Lower lobe of right lung (tissue), 2 donors: ENCODE results near the gene FSIP2. TPM values are rescaled to one million over a fixed set of nuclear protein-coding genes. Genes with fewer than 3 reads are reported as not detected.

Experiments
- ATAC-seq, 2 donors: fragments of 200-7000 bp; cut with Tn5 transposase; one replicate each; pipeline ENCODE4 v1.9.1; 2020 to 2022; ENCODE audit warnings: mild to moderate bottlenecking in 2 of 2, moderate library complexity in 2 of 2
- DNase-seq: peaks from one replicate; pipeline ENCODE4 v3.0.0-alpha.2; 2020
- H3K27ac ChIP-seq: fragments of 200-600 bp; one replicate; pipeline ENCODE4 v1.8.0; 2022
- H3K27me3 ChIP-seq: fragments of 200-600 bp; one replicate; pipeline ENCODE4 v1.8.0; 2022; ENCODE audit warnings: low read depth
- H3K36me3 ChIP-seq: fragments of 200-600 bp; one replicate; pipeline ENCODE4 v1.8.0; 2022; ENCODE audit warnings: mild to moderate bottlenecking
- H3K4me1 ChIP-seq: fragments of 200-600 bp; one replicate; pipeline ENCODE4 v1.8.0; 2022
- H3K4me3 ChIP-seq: fragments of 200-600 bp; one replicate; pipeline ENCODE4 v1.8.0; 2022; ENCODE audit warnings: mild to moderate bottlenecking
- H3K9me3 ChIP-seq: fragments of 200-600 bp; one replicate; pipeline ENCODE4 v1.8.0; 2022
- intact Hi-C: fragments of 100-400 bp; cut with DNase I; formaldehyde crosslinking; loops from one replicate; pipeline ENCODE4 v1.11.0; 2022
- total RNA-seq: library from RNA; stranded (reverse); fragmentation: NEBNext Ultra II Directional; extraction: Animal tissue kit (Norgen Biotek cat#: 25700); gene quantifications from one replicate; pipeline ENCODE4 v1.2.1, GENCODE V29; 2021
- TF ChIP-seq, protein P1 (sequence below): fragments of 200-600 bp; IDR thresholded peaks from one replicate; pipeline ENCODE4 v1.8.0; 2022; ENCODE audit warnings: antibody characterized with exemption, mild to moderate bottlenecking
- donor health status: DM: no; HTN: yes; CAD: no; lungs with severe emphysema.

The FSIP2 gene
- total RNA-seq, 1 donor from 2014 or later: 0.27 TPM

DNA sequence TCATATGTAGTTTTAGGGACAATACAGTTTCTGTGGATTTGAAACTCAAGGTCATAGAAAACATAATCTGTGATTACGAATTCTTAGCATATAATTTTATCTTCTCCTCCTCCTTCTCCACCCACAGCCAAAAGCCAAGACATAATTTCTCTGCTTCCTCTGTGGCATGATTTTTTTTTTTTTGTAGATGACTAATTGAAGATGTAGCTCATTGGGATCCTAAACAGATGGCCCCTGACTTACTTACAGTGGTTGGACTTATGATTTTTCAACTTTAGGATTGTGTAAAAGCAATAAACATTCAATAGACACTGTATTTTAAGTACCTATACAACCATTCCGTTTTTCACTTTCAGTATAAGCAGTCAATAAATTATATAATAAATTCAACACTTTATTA is 42.3 kb downstream of the FSIP2 start:
- TF ChIP-seq, protein P1, sequence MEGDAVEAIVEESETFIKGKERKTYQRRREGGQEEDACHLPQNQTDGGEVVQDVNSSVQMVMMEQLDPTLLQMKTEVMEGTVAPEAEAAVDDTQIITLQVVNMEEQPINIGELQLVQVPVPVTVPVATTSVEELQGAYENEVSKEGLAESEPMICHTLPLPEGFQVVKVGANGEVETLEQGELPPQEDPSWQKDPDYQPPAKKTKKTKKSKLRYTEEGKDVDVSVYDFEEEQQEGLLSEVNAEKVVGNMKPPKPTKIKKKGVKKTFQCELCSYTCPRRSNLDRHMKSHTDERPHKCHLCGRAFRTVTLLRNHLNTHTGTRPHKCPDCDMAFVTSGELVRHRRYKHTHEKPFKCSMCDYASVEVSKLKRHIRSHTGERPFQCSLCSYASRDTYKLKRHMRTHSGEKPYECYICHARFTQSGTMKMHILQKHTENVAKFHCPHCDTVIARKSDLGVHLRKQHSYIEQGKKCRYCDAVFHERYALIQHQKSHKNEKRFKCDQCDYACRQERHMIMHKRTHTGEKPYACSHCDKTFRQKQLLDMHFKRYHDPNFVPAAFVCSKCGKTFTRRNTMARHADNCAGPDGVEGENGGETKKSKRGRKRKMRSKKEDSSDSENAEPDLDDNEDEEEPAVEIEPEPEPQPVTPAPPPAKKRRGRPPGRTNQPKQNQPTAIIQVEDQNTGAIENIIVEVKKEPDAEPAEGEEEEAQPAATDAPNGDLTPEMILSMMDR: no peak
- no peak for ATAC-seq
- Histone ChIP-seq H3K9me3 (no peaks in the 10 kb centered on the region), H3K4me3 (no peak overlapping the region), H3K4me1 (no peaks in the 10 kb centered on the region), H3K36me3 (no peaks in the 10 kb centered on the region), H3K27ac (no peak overlapping the region), H3K27me3 (no peaks in the 10 kb centered on the region)
- intact Hi-C loops: no loop called here
- DNase-seq: no peak

- H3K27me3 ChIP-seq: no peaks in the 10 kb centered on the region
- H3K4me3 ChIP-seq: no peak overlapping the region
- H3K4me1 ChIP-seq: no peaks in the 10 kb centered on the region
- no peak overlapping the region for H3K27ac ChIP-seq
- TF ChIP-seq, protein P1: no peak
- H3K36me3 ChIP-seq: no peaks in the 10 kb centered on the region
- DNase-seq (no peak), ATAC-seq (no peak)
- no peaks in the 10 kb centered on the region for H3K9me3 ChIP-seq
- intact Hi-C loops: no loop called here
These were observed 43.7 kb downstream of the FSIP2 start for GRCh38 chr2:185782223-185782769.

GRCh38 chr2:185785156-185785555 is 46.6 kb downstream of the FSIP2 start:
- DNase-seq: no peak
- no peak for ATAC-seq

DNA sequence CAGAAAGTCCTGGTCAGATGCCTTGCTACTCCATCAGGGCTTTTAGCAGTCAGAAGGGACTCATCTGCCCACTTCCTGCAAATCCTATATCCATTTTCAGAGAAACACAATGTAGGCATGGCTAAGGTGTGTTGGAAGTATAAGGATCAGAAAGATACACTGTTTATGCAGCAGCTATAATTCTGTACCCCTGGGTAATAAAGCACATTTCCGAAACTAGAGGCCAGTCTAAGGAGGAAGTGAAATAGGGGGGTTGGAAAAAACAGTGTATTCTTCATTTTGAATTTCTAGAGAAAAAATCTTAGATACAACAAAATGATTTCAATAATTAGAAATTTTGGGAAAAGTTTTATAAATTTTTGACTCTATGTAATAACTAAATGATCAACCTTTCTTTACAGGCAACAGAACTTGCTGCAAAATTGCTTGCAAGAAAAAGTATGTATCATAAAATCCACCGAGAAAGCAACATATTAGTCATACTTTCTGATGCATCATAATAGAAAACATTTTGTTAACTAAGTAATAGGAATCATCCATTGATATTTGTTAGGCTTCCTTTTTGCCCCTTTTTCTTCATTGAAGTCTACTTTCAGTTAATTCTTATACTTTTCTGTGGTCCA is 47.4 kb downstream of the FSIP2 start:
- TF ChIP-seq, protein P1: no peak
- no peak for DNase-seq
- no peaks in the 10 kb centered on the region for H3K9me3 ChIP-seq
- H3K4me3 ChIP-seq: no peak overlapping the region
- ATAC-seq: no peak
- intact Hi-C loops: no loop called here
- no peaks in the 10 kb centered on the region for H3K27me3 ChIP-seq
- H3K36me3 ChIP-seq: no peaks in the 10 kb centered on the region
- no peak overlapping the region for H3K27ac ChIP-seq
- H3K4me1 ChIP-seq: no peaks in the 10 kb centered on the region

More at GRCh38 chr2:185785156-185785555, 46.6 kb downstream of the FSIP2 start:
- Histone ChIP-seq H3K9me3 (no peaks in the 10 kb centered on the region), H3K27me3 (no peaks in the 10 kb centered on the region), H3K4me3 (no peak overlapping the region), H3K36me3 (no peaks in the 10 kb centered on the region), H3K4me1 (no peaks in the 10 kb centered on the region), H3K27ac (no peak overlapping the region)
- TF ChIP-seq, protein P1: no peak
- intact Hi-C loops: no loop called here

- intact Hi-C loops: no loop called here
- no peak for ATAC-seq
- no peak overlapping the region for H3K4me3 ChIP-seq
These were observed 48.9 kb downstream of the FSIP2 start for GRCh38 chr2:185787227-185788145.

More at GRCh38 chr2:185787227-185788145, 48.9 kb downstream of the FSIP2 start:
- H3K27ac ChIP-seq: no peak overlapping the region
- H3K9me3 ChIP-seq: no peaks in the 10 kb centered on the region
- no peaks in the 10 kb centered on the region for H3K36me3 ChIP-seq
- DNase-seq: no peak
- no peaks in the 10 kb centered on the region for H3K4me1 ChIP-seq
- H3K27me3 ChIP-seq: no peaks in the 10 kb centered on the region
- TF ChIP-seq, protein P1: no peak
